GM23248 (cell line): ENCODE results near the gene NDFIP2.

Source experiments
- EZH2 ChIP-seq: fragments of 200-600 bp; sonication (generic); IDR thresholded peaks from 2 replicates; pipeline ENCODE4 v1.6.1; 2018; ENCODE audit warnings: antibody characterized with exemption, mild to moderate bottlenecking; ENCODE audit not compliant: insufficient read depth, poor library complexity, severe bottlenecking
- EZH2phosphoT487 ChIP-seq: fragments of 200-600 bp; sonication (generic); IDR thresholded peaks from 2 replicates; pipeline ENCODE4 v1.6.1; 2018; ENCODE audit warnings: antibody characterized with exemption, moderate library complexity, mild to moderate bottlenecking, low read depth; ENCODE audit not compliant: insufficient read depth

DNA sequence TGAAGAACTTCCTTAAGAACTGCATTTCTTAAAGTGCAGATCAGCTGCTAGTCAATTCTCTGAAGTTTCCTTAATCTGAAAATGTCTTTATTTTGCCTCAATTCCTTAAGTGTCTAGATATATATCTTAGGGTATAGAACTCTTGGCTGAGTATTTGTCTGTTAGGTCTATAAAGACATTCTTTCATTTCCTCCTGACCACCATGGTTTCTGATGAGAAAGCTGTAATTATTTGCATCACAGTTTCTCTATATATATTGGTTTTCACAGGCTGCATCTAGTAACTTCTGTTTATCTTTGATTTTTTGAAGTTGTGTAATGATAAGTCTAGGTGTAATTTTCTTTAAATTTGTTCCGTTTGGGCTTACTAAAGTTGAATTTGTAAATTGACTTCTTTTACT lies 15.2 kb downstream of the NDFIP2 start:
- TF ChIP-seq EZH2phosphoT487 = no peak
- no peak for TF ChIP-seq EZH2
